Endothelial cell of umbilical vein (primary cell): ENCODE measurements around the gene DDX17. TPM values are rescaled to one million over a fixed set of nuclear protein-coding genes. Genes with fewer than 3 reads are reported as not detected.

ENCODE experiments used
- BruUV-seq: library from RNA; stranded (reverse); fragments of 400-500 nt; replicated peaks from 2 replicates; lab custom pipeline; 2021; lab: Mats Ljungman, UMichigan
- CTCF ChIA-PET: fragments of 300-600, 350-600 bp; sonication (Branson Sonifier 250); formaldehyde crosslinking; loops from one replicate; lab custom pipeline; 2021; ENCODE audit warnings: antibody characterized with exemption, inconsistent platforms; lab: Charles Lee
- POLR2A ChIA-PET: fragments of 300-600, 350-600 bp; sonication (Branson Sonifier 250); formaldehyde crosslinking; loops from one replicate; lab custom pipeline; 2021; ENCODE audit warnings: antibody characterized with exemption, inconsistent platforms; lab: Charles Lee
- DNase-seq: peaks from one replicate; pipeline ENCODE4 v3.0.0-alpha.2; 2011; ENCODE audit warnings: low read depth, low spot score
- FAIRE-seq: peaks from 2 replicates; lab custom pipeline; 2011; peaks lifted over from hg19 to GRCh38; lab: Jason Lieb, UNC
- H2AFZ ChIP-seq: 2 replicates; pipeline ENCODE4 v1.6.0; 2012; ENCODE audit warnings: low read depth, low read length, control low read depth, inconsistent platforms
- H3K27ac ChIP-seq: 2 replicates; pipeline ENCODE4 v1.5.1; 2011; ENCODE audit warnings: low read depth, mild to moderate bottlenecking, control low read depth, low read length, moderate library complexity; ENCODE audit not compliant: insufficient read depth
- H3K27me3 ChIP-seq, 2 experiments: 2 replicates each; pipeline versions ENCODE4 v1.6.0 to v1.6.1; 2011; ENCODE audit warnings: low read length in 2 of 2, mixed read lengths in 1 of 2; ENCODE audit not compliant: control insufficient read depth in 2 of 2, insufficient read depth in 2 of 2
- H3K36me3 ChIP-seq, 2 experiments: 2 replicates in 1 of 2; 3 replicates in 1 of 2; pipeline ENCODE4 v1.5.1; 2011; ENCODE audit warnings: low read length in 2 of 2, mild to moderate bottlenecking in 1 of 2, moderate library complexity in 1 of 2; ENCODE audit not compliant: control insufficient read depth in 2 of 2, insufficient read depth in 2 of 2; ENCODE audit errors: extremely low read depth in 1 of 2
- H3K4me1 ChIP-seq: 3 replicates; pipeline ENCODE4 v1.5.1; 2011; ENCODE audit warnings: mild to moderate bottlenecking, low read length; ENCODE audit not compliant: control insufficient read depth, insufficient read depth; ENCODE audit errors: extremely low read depth
- H3K4me2 ChIP-seq: 2 replicates; pipeline ENCODE4 v1.6.1; 2011; ENCODE audit warnings: low read length, control low read depth, mixed read lengths; ENCODE audit not compliant: insufficient read depth
- H3K4me3 ChIP-seq, 3 experiments: fragments of 200-600 bp in 1 of 3; sonication (generic), shearing (Covaris generic) in 1 of 3; replicated peaks in 1 of 3; 2 replicates each; pipeline ENCODE4 v1.5.1; 2011 to 2016; ENCODE audit warnings: control low read depth in 3 of 3, low read length in 3 of 3, mild to moderate bottlenecking in 2 of 3, inconsistent platforms in 1 of 3, low read depth in 1 of 3, moderate library complexity in 1 of 3; ENCODE audit not compliant: insufficient read depth in 1 of 3
- H3K79me2 ChIP-seq: 2 replicates; pipeline ENCODE4 v1.6.0; 2012; ENCODE audit warnings: low read length, inconsistent platforms; ENCODE audit not compliant: control insufficient read depth, insufficient read depth
- H3K9ac ChIP-seq: replicated peaks from 2 replicates; pipeline ENCODE3; 2011; ENCODE audit warnings: low read length, control low read depth; ENCODE audit not compliant: insufficient read depth; ENCODE audit errors: extremely low read depth
- H3K9me1 ChIP-seq: replicated peaks from 3 replicates; pipeline ENCODE4 v1.6.0; 2011; ENCODE audit warnings: mild to moderate bottlenecking, low read length; ENCODE audit not compliant: control insufficient read depth, insufficient read depth; ENCODE audit errors: extremely low read depth
- H3K9me3 ChIP-seq: replicated peaks from 2 replicates; pipeline ENCODE4 v1.5.1; 2012; ENCODE audit warnings: low read length, inconsistent platforms; ENCODE audit not compliant: control insufficient read depth, insufficient read depth
- H4K20me1 ChIP-seq: replicated peaks from 2 replicates; pipeline ENCODE3; 2011; ENCODE audit warnings: mild to moderate bottlenecking, low read length; ENCODE audit not compliant: control insufficient read depth, insufficient read depth; ENCODE audit errors: extremely low read depth
- CTCF ChIP-seq, 2 donors: IDR thresholded peaks; 1 replicate in 1 of 2; 2 replicates in 1 of 2; pipeline ENCODE4 v1.5.1; 2011; ENCODE audit warnings: low read length in 2 of 2, mild to moderate bottlenecking in 2 of 2, moderate library complexity in 2 of 2, control low read depth in 1 of 2, inconsistent platforms in 1 of 2, low read depth in 1 of 2; ENCODE audit not compliant: insufficient read depth in 1 of 2; ENCODE audit errors: extremely low read depth in 1 of 2
- EZH2 ChIP-seq: IDR thresholded peaks from 2 replicates; pipeline ENCODE4 v1.6.1; 2012; ENCODE audit warnings: borderline replicate concordance, low read depth, mild to moderate bottlenecking, moderate library complexity, low read length, inconsistent platforms; ENCODE audit not compliant: severe bottlenecking
- FOS ChIP-seq: IDR thresholded peaks from 2 replicates; pipeline ENCODE4 v1.6.1; 2011; ENCODE audit warnings: mild to moderate bottlenecking, low read length, moderate library complexity, borderline replicate concordance; ENCODE audit not compliant: insufficient read depth
- GATA2 ChIP-seq: IDR thresholded peaks from 2 replicates; pipeline ENCODE4 v1.7.0; 2011; ENCODE audit warnings: low read depth, mild to moderate bottlenecking, moderate library complexity, mixed read lengths, low read length; ENCODE audit not compliant: insufficient read length, insufficient read depth
- JUN ChIP-seq: IDR thresholded peaks from 2 replicates; pipeline ENCODE4 v1.6.1; 2011; ENCODE audit warnings: borderline replicate concordance, low read depth; ENCODE audit not compliant: insufficient read length, insufficient read depth
- MAX ChIP-seq: IDR thresholded peaks from 2 replicates; pipeline ENCODE4 v1.6.1; 2011; ENCODE audit not compliant: insufficient read depth, insufficient read length
- MYC ChIP-seq: IDR thresholded peaks from one replicate; pipeline ENCODE4 v1.6.1; 2011; ENCODE audit warnings: mild to moderate bottlenecking, low read depth, low read length
- POLR2A ChIP-seq: IDR thresholded peaks from 2 replicates; pipeline ENCODE4 v1.6.1; 2012; ENCODE audit warnings: low read depth, mild to moderate bottlenecking, control low read depth, low read length
- POLR2AphosphoS5 ChIP-seq: IDR thresholded peaks from 2 replicates; pipeline ENCODE4 v1.6.1; 2012; ENCODE audit warnings: low read depth, mild to moderate bottlenecking, control low read depth, low read length, moderate library complexity; ENCODE audit not compliant: insufficient read depth
- dilution Hi-C: fragments of 300-500 bp; cut with MboI; formaldehyde crosslinking; loops from one replicate; pipeline ENCODE4 v1.15.0; 2019; ENCODE audit warnings: low sequenced_read_pairs; ENCODE audit not compliant: extremely low pct_ligation_motif_present
- intact Hi-C: fragments of 100-400 bp; cut with micrococcal nuclease; formaldehyde crosslinking; loops from one replicate; pipeline ENCODE4 v1.10.0; 2022
- polyA plus RNA-seq, 4 experiments: library from polyadenylated mRNA; depleted of rRNA in 3 of 4; stranded (reverse) in 3 of 4; unstranded in 1 of 4; fragments of >200 nt; gene quantifications; 2 replicates each; pipeline versions ENCODE4 v1.2.1 to v1.2.3, GENCODE V29; 2011 to 2012; ENCODE audit warnings: missing spikeins in 1 of 4
- total RNA-seq: library from RNA; stranded (reverse); gene quantifications from 2 replicates; pipeline ENCODE4 v1.2.3, GENCODE V29; 2021

DDX17 gene
- total and polyA plus RNA-seq, 2 donors (not counting 3 experiments of a cell fraction or from before 2014, with no cell fraction given): 393 to 402 TPM

- Histone ChIP-seq H3K9ac (no peak overlapping the region), H3K4me2 (no peak overlapping the region), H3K9me3 (no peaks in the 10 kb centered on the region), H3K4me1 (no peaks in the 10 kb centered on the region), H3K27ac (no peak overlapping the region), H4K20me1 (no peaks in the 10 kb centered on the region), H3K9me1 (no peaks in the 10 kb centered on the region), H3K79me2 (no peaks in the 10 kb centered on the region), H3K27me3 (no peaks in the 10 kb centered on the region), H2AFZ (no peak overlapping the region), H3K4me3 (no peak overlapping the region), H3K36me3 (no peaks in the 10 kb centered on the region)
- intact Hi-C loops: no loop called here
- no peak for DNase-seq
- ChIA-PET POLR2A (no interaction called here), CTCF (interaction anchor here (0.7 kb wide), 1 partner anchor 30 kb away, joined by 3 read pairs; no protein-coding TSS in a partner anchor)
- BruUV-seq: no TSS peak
- TF ChIP-seq GATA2: no peak
- TF ChIP-seq JUN: no peak
- TF ChIP-seq MAX: no peak
- no peak for TF ChIP-seq POLR2AphosphoS5
- TF ChIP-seq MYC: no peak
- no peak for TF ChIP-seq EZH2
- no peak for TF ChIP-seq FOS
- no peak for TF ChIP-seq POLR2A
- no peak for TF ChIP-seq CTCF (IDR thresholded peaks at IDR 0.05; ENCODE audit: extremely low read depth in 1 of 2, insufficient read depth in 1 of 2, low read depth in 1 of 2, low read length in 2 of 2)
- dilution Hi-C loops: no loop called here
- no peak for FAIRE-seq
These were observed 43.2 kb upstream of the DDX17 start for GRCh38 chr22:38549101-38549894.
